GM10248 (cell line): ENCODE measurements around the gene MSN.

Source experiments
- CTCF ChIA-PET: fragments of 300-600 bp; sonication (Branson Sonifier 250); formaldehyde crosslinking; extraction: SDS; loops from one replicate; lab custom pipeline; 2021; ENCODE audit warnings: antibody characterized with exemption; lab: Yijun Ruan, JAX
- POLR2A ChIA-PET: fragments of 350-650 bp; sonication (Branson Sonifier 250); formaldehyde crosslinking; extraction: SDS; loops from one replicate; lab custom pipeline; 2020; ENCODE audit warnings: antibody characterized with exemption; lab: Yijun Ruan, JAX
- DNase-seq: peaks from one replicate; pipeline ENCODE4 v3.0.0; 2012; ENCODE audit errors: extremely low spot score
- CTCF ChIP-seq: IDR thresholded peaks from 2 replicates; pipeline ENCODE4 v1.5.1; 2012; ENCODE audit warnings: mild to moderate bottlenecking, low read depth; ENCODE audit errors: extremely low read depth, missing control alignments, control extremely low read depth

MSN gene

GRCh38 chrX:65744965-65745364 is 77.5 kb downstream of the MSN start:
- ChIA-PET CTCF (interaction anchor here (1.0 kb wide), 1 partner anchor 8 kb away, joined by 3 read pairs; no protein-coding TSS in a partner anchor), POLR2A (no interaction called here)
- DNase-seq, result no peak
- TF ChIP-seq CTCF, result no peak

DNA sequence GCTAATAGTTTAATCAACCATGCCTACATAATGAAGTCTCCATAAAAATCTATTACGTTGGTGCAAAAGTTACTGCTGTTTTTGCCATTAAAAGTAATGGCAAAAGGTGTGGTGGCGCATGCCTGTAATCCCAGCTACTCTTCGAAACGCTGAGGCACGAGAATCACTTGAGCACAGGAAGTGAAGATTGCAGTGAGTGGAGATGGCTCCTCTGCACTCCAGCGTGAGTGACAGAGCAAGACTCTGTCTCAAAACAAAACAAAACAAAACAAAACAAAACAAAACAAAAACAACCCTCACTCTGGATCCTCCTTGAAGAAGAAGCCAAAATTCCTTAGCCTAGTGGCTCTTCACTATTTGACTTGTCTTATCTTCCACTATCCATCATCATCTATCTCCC is 78.0 kb downstream of the MSN start:
- no peak for DNase-seq
- ChIA-PET POLR2A (no interaction called here), CTCF (interaction anchor here (1.0 to 1.2 kb wide), 2 partner anchors 8 to 22 kb away, joined by 3 read pairs; no protein-coding TSS in a partner anchor)
- TF ChIP-seq CTCF, result no peak

- ChIA-PET POLR2A (no interaction called here), CTCF (interaction anchor here (1.0 to 1.2 kb wide), 2 partner anchors 9 to 23 kb away, joined by 3 read pairs; no protein-coding TSS in a partner anchor)
- DNase-seq, result no peak
- TF ChIP-seq CTCF, result peak; percentile 16
Measured at GRCh38 chrX:65745992-65746391, 78.5 kb downstream of the MSN start.

DNA sequence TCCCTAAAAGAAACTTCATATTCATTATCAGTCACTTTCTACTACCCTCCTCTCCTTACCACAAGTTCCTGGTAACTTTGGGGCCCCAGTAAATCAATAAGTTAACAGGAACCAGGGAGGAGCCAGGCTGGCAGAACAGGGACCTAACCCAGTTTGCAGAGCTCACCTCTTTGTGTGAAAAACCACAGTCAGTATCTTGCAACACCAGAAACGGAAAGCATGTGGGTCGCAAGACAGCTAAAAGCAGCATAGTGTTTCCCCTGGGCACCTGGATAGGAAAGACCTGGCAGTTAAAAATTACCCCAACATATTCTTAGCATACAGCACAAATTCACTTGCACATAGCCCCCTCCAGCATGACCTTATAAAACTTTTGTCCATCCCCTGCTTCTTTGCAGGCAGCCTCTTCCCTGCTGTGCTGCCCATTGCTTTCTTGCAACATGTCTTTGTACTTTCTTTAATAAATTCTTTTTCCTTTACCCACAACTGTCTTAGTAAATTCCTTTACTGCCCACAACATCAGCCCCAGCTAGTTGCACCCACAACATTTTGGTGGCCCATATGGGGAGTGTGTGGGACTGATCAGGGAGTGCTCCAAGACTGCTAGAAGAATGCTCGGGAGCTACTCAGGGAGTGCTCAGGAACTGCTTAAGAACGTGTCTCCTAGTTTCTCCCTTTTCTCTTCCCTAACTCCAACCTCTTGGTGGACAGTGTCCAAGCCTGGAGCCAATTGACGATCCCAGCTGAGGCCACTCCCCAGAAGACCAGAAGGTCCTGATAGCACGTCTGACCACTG is 83.4 kb downstream of the MSN start:
- ChIA-PET POLR2A (no interaction called here), CTCF (interaction anchor here (2.1 kb wide), 1 partner anchor 12 kb away, joined by 6 read pairs; no protein-coding TSS in a partner anchor)
- no peak for TF ChIP-seq CTCF
- DNase-seq, result peak; percentile 18

GRCh38 chrX:65751519-65751918 is 84.1 kb downstream of the MSN start:
- CTCF ChIA-PET, result interaction anchor here (2.1 kb wide), 1 partner anchor 13 kb away, joined by 6 read pairs; no protein-coding TSS in a partner anchor
- no peak for DNase-seq
- TF ChIP-seq CTCF, result no peak
- POLR2A ChIA-PET, result no interaction called here

DNA sequence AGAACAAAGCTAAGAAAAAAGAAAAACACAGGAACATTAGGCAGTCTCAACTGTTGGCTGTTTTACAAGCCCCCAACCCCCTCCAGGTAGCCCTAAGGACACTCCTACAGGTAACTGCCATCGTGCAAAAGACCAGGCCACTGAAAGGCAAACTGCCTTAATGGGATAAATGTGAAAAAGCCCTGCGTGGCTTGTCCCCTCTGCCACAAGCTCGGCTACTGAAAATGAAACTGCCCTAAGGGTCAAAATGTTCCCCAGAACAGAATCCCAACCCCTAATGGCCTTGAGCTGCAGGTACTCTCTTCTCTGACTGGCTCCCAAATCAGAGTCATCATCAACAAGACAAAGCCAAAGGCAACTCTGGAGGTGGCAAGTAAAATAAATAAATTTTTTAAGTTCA is 84.8 kb downstream of the MSN start:
- DNase-seq, result no peak
- TF ChIP-seq CTCF, result no peak
- POLR2A ChIA-PET, result no interaction called here
- CTCF ChIA-PET, result interaction anchor here (1.0 to 2.1 kb wide), 3 partner anchors 14 to 156 kb away, joined by 3 to 6 read pairs (median 3); no protein-coding TSS in a partner anchor
